Astrocyte (in vitro differentiated cells and primary cell): ENCODE results near the gene CPTP. TPM values are rescaled to one million over a fixed set of nuclear protein-coding genes. Genes with fewer than 3 reads are reported as not detected.
A peak's percentile ranks its signal among the peaks of the same experiment; 100 is the strongest.

Experiments
- DNase-seq: peaks from one replicate; pipeline ENCODE4 v3.0.0-alpha.2; 2010; ENCODE audit warnings: low read depth
- FAIRE-seq: peaks from 2 replicates; lab custom pipeline; 2011; peaks lifted over from hg19 to GRCh38; lab: Jason Lieb, UNC
- H2AFZ ChIP-seq: 2 replicates; pipeline ENCODE4 v1.6.0; 2012; ENCODE audit warnings: low read depth, low read length, inconsistent platforms
- H3K27ac ChIP-seq: 2 replicates; pipeline ENCODE4 v1.5.1; 2011; ENCODE audit warnings: low read depth, low read length, inconsistent platforms
- H3K27me3 ChIP-seq: 2 replicates; pipeline ENCODE4 v1.6.0; 2011; ENCODE audit warnings: low read length, inconsistent platforms; ENCODE audit not compliant: insufficient read depth
- H3K36me3 ChIP-seq: 2 replicates; pipeline ENCODE4 v1.5.1; 2011; ENCODE audit warnings: low read length, inconsistent platforms; ENCODE audit not compliant: insufficient read depth
- H3K4me1 ChIP-seq: 2 replicates; pipeline ENCODE4 v1.5.1; 2011; ENCODE audit warnings: low read length, inconsistent platforms; ENCODE audit not compliant: insufficient read depth
- H3K4me2 ChIP-seq: 2 replicates; pipeline ENCODE4 v1.6.0; 2012; ENCODE audit warnings: low read length, inconsistent platforms
- H3K4me3 ChIP-seq: 2 replicates; pipeline ENCODE4 v1.5.1; 2011; ENCODE audit warnings: low read depth, mild to moderate bottlenecking, low read length, inconsistent platforms; ENCODE audit not compliant: insufficient read depth
- H3K79me2 ChIP-seq: 2 replicates; pipeline ENCODE4 v1.6.0; 2012; ENCODE audit warnings: mild to moderate bottlenecking, low read length, inconsistent platforms; ENCODE audit not compliant: insufficient read depth
- H3K9ac ChIP-seq: 2 replicates; pipeline ENCODE4 v1.6.0; 2012; ENCODE audit warnings: mild to moderate bottlenecking, low read length, inconsistent platforms
- H3K9me3 ChIP-seq: 2 replicates; pipeline ENCODE4 v1.5.1; 2012; ENCODE audit warnings: low read depth, mild to moderate bottlenecking, low read length, inconsistent platforms; ENCODE audit not compliant: insufficient read depth
- H4K20me1 ChIP-seq: 2 replicates; pipeline ENCODE4 v1.6.0; 2012; ENCODE audit warnings: low read length, inconsistent platforms; ENCODE audit not compliant: insufficient read depth
- H3K27ac Mint-ChIP-seq: one replicate; pipeline ENCODE4 v1.8.0; 2021; ENCODE audit warnings: mild to moderate bottlenecking, mixed read lengths; ENCODE audit not compliant: unreplicated experiment
- H3K27me3 Mint-ChIP-seq: one replicate; pipeline ENCODE4 v1.8.0; 2021; ENCODE audit warnings: low read depth, mixed read lengths; ENCODE audit not compliant: unreplicated experiment
- H3K36me3 Mint-ChIP-seq: one replicate; pipeline ENCODE4 v1.8.0; 2021; ENCODE audit warnings: low read depth, mixed read lengths; ENCODE audit not compliant: unreplicated experiment
- H3K4me1 Mint-ChIP-seq: one replicate; pipeline ENCODE4 v1.8.0; 2021; ENCODE audit warnings: low read depth, mixed read lengths; ENCODE audit not compliant: unreplicated experiment
- H3K4me3 Mint-ChIP-seq: one replicate; pipeline ENCODE4 v1.8.0; 2021; ENCODE audit warnings: mild to moderate bottlenecking, moderate library complexity, mixed read lengths; ENCODE audit not compliant: unreplicated experiment
- H3K9me3 Mint-ChIP-seq: one replicate; pipeline ENCODE4 v1.8.0; 2021; ENCODE audit warnings: mild to moderate bottlenecking, mixed read lengths; ENCODE audit not compliant: unreplicated experiment
- CTCF ChIP-seq: IDR thresholded peaks from 2 replicates; pipeline ENCODE4 v1.5.1; 2011; ENCODE audit warnings: low read depth, mild to moderate bottlenecking, inconsistent platforms, low read length, moderate library complexity; ENCODE audit not compliant: insufficient read depth
- EZH2 ChIP-seq: IDR thresholded peaks from 2 replicates; pipeline ENCODE4 v1.6.1; 2012; ENCODE audit warnings: mild to moderate bottlenecking, low read length, inconsistent platforms; ENCODE audit not compliant: insufficient read depth
- total RNA-seq: library from RNA; stranded (reverse); gene quantifications from 2 replicates; pipeline ENCODE4 v1.2.1, GENCODE V29; 2021

CPTP gene
- total RNA-seq, 1 donor from 2014 or later: 28.5 TPM

- DNase-seq (no peak), FAIRE-seq (no peak)
- H3K4me2 ChIP-seq: no peak overlapping the region
- no peaks in the 10 kb centered on the region for H3K9me3 Mint-ChIP-seq
- H3K4me1 Mint-ChIP-seq: peaks cover 2% of the 10 kb centered on the region
- no peaks in the 10 kb centered on the region for H3K27me3 ChIP-seq
- peaks cover 15% of the 10 kb centered on the region for H3K79me2 ChIP-seq
- H3K27me3 Mint-ChIP-seq: no peaks in the 10 kb centered on the region
- H3K27ac ChIP-seq: no peak overlapping the region
- H3K4me3 Mint-ChIP-seq: no peak overlapping the region
- H2AFZ ChIP-seq: no peak overlapping the region
- peak; percentile 12 for TF ChIP-seq CTCF
- no peak for TF ChIP-seq EZH2
- H3K4me1 ChIP-seq: peaks cover 7% of the 10 kb centered on the region
- no peaks in the 10 kb centered on the region for H3K36me3 ChIP-seq
- H4K20me1 ChIP-seq: peaks cover 49% of the 10 kb centered on the region
- no peaks in the 10 kb centered on the region for H3K36me3 Mint-ChIP-seq
- no peaks in the 10 kb centered on the region for H3K9me3 ChIP-seq
- no peak overlapping the region for H3K27ac Mint-ChIP-seq
- no peak overlapping the region for H3K4me3 ChIP-seq
- no peak overlapping the region for H3K9ac ChIP-seq
Measured at GRCh38 chr1:1299686-1300351, 24.8 kb upstream of the CPTP start.

- Histone ChIP-seq H3K27me3 (no peaks in the 10 kb centered on the region), H2AFZ (no peak overlapping the region), H3K4me3 (no peak overlapping the region), H3K9me3 (no peaks in the 10 kb centered on the region), H3K36me3 (no peaks in the 10 kb centered on the region), H4K20me1 (peaks cover 54% of the 10 kb centered on the region), H3K9ac (no peak overlapping the region), H3K27ac (no peak overlapping the region), H3K79me2 (peaks cover 21% of the 10 kb centered on the region), H3K4me2 (no peak overlapping the region), H3K4me1 (peaks cover 12% of the 10 kb centered on the region)
- Mint-ChIP-seq H3K27ac (peak overlapping the region; percentile 18), H3K27me3 (no peaks in the 10 kb centered on the region), H3K36me3 (no peaks in the 10 kb centered on the region), H3K4me1 (peaks cover 2% of the 10 kb centered on the region), H3K4me3 (no peak overlapping the region), H3K9me3 (no peaks in the 10 kb centered on the region)
- FAIRE-seq: no peak
- DNase-seq: no peak
- TF ChIP-seq EZH2: no peak
- no peak for TF ChIP-seq CTCF
Measured at GRCh38 chr1:1300352-1300739, 24.3 kb upstream of the CPTP start.

- H3K27ac Mint-ChIP-seq: no peak overlapping the region
- H3K4me1 ChIP-seq: peaks cover 29% of the 10 kb centered on the region
- no peak overlapping the region for H3K9ac ChIP-seq
- DNase-seq (no peak), FAIRE-seq (no peak)
- H3K4me1 Mint-ChIP-seq: peaks cover 8% of the 10 kb centered on the region
- H4K20me1 ChIP-seq: peaks cover 71% of the 10 kb centered on the region
- no peaks in the 10 kb centered on the region for H3K27me3 Mint-ChIP-seq
- no peak overlapping the region for H3K4me3 ChIP-seq
- H3K27ac ChIP-seq: no peak overlapping the region
- H3K36me3 Mint-ChIP-seq: peaks cover 4% of the 10 kb centered on the region
- H3K4me3 Mint-ChIP-seq: no peak overlapping the region
- no peak overlapping the region for H3K4me2 ChIP-seq
- no peak for TF ChIP-seq EZH2
- TF ChIP-seq CTCF: no peak
- no peak overlapping the region for H2AFZ ChIP-seq
- no peaks in the 10 kb centered on the region for H3K9me3 ChIP-seq
- no peaks in the 10 kb centered on the region for H3K36me3 ChIP-seq
- H3K9me3 Mint-ChIP-seq: no peaks in the 10 kb centered on the region
- H3K79me2 ChIP-seq: peaks cover 37% of the 10 kb centered on the region
- no peaks in the 10 kb centered on the region for H3K27me3 ChIP-seq
Measured at GRCh38 chr1:1302006-1302430, 22.6 kb upstream of the CPTP start.
